Measurements from ENCODE around the gene MCTP1.

- no peak for TF ChIP-seq POLR2A (IDR thresholded peaks at IDR 0.05)
- TF ChIP-seq CTCF (IDR thresholded peaks at IDR 0.05) = no peak
Measured at GRCh38 chr5:95331358-95331757, 46.5 kb upstream of the MCTP1 start.

Data from tibial nerve (tissue), 3 donors.